WI38 (cell line): Measurements from ENCODE around the gene TNFRSF13B.

ENCODE experiments used
- H3K4me3 ChIP-seq: 2 replicates; pipeline ENCODE4 v1.5.1; 2011; ENCODE audit warnings: low read depth, mild to moderate bottlenecking, control low read depth, low read length
- TF ChIP-seq, protein P1 (sequence below): IDR thresholded peaks from 2 replicates; pipeline ENCODE4 v1.5.1; 2012; ENCODE audit warnings: low read depth, mild to moderate bottlenecking, control low read depth, low read length

The TNFRSF13B gene

DNA sequence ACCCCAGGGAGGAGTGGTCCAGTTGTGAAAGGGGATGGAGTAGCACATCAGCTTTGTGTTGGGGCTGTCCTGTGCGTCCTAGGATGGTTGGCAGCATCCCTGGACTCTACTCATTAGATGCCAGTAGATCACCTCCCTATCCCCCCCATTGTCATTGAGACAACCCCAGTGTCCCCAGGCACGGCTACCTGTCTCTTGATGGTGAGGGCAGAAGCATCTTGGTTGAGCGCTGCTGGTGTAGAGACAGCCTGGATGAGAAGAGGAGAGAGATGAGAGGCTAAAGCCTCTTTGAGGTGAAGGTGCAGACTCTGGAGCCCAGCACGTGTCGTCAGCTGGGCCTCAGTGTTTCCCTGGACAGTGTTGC is 55.4 kb downstream of the TNFRSF13B start:
- H3K4me3 ChIP-seq = no peak overlapping the region
- TF ChIP-seq, protein P1, sequence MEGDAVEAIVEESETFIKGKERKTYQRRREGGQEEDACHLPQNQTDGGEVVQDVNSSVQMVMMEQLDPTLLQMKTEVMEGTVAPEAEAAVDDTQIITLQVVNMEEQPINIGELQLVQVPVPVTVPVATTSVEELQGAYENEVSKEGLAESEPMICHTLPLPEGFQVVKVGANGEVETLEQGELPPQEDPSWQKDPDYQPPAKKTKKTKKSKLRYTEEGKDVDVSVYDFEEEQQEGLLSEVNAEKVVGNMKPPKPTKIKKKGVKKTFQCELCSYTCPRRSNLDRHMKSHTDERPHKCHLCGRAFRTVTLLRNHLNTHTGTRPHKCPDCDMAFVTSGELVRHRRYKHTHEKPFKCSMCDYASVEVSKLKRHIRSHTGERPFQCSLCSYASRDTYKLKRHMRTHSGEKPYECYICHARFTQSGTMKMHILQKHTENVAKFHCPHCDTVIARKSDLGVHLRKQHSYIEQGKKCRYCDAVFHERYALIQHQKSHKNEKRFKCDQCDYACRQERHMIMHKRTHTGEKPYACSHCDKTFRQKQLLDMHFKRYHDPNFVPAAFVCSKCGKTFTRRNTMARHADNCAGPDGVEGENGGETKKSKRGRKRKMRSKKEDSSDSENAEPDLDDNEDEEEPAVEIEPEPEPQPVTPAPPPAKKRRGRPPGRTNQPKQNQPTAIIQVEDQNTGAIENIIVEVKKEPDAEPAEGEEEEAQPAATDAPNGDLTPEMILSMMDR = no peak

DNA sequence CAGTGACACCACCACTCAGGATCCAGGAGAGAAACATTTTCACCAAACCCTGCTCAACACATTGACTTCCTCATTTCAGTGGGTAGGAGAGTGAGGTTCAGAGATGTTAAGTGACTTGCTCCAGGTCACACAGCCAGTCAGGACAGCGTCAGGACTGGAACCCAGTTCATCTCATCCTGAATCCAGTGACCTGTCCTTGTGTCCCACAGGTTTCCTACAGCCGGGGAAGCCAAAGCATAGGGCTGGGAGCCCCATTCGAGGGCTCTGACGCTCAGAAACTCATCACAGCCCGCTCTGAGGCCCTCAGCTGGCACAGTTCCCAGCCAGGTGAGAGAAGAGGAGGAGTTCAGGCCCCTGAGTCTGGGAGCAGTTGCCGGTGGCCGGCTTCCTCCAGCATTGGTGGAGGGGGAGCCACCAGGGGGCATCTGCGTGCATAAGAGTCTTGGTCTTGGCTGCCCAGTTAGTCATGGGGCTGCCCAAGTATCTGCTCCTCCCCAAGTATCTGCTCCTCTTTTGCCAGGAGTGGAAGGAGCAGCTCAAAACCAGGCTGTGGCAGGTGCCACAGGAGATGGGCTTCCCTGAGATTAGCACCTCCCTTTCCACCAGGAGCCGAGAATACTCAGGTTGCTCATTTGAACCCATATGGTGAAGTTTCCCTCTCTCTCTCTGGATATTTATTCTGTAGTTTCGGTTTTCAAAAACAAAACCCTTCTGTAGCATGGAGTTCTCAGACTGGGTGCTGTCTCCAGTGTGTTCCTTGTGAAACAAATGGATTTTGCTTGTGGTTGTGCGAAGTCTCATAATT is 56.0 kb downstream of the TNFRSF13B start:
- TF ChIP-seq, protein P1 = peak; percentile 69
- no peak overlapping the region for H3K4me3 ChIP-seq

- H3K4me3 ChIP-seq = no peak overlapping the region
- TF ChIP-seq, protein P1 = no peak
These were observed 58.5 kb downstream of the TNFRSF13B start for GRCh38 chr17:16913463-16913862.

- TF ChIP-seq, protein P1 = no peak
- H3K4me3 ChIP-seq = no peak overlapping the region
These were observed 59.6 kb downstream of the TNFRSF13B start for GRCh38 chr17:16912021-16912962.

- H3K4me3 ChIP-seq = no peak overlapping the region
- TF ChIP-seq, protein P1 = no peak
These were observed 60.6 kb downstream of the TNFRSF13B start for GRCh38 chr17:16911141-16911937.

GRCh38 chr17:16910341-16910740 is 61.6 kb downstream of the TNFRSF13B start:
- TF ChIP-seq, protein P1 = no peak

More at GRCh38 chr17:16910341-16910740, 61.6 kb downstream of the TNFRSF13B start:
- no peak overlapping the region for H3K4me3 ChIP-seq
